ENCODE results near the gene STOML1. TPM values are rescaled to one million over a fixed set of nuclear protein-coding genes. Genes with fewer than 3 reads are reported as not detected.

STOML1 gene
- total and polyA plus RNA-seq, 10 of the 15 experiments (the other 5 are each of a cell fraction or from before 2014, with no cell fraction given): 0.14 to 13.6 (median 8.3) TPM

DNA sequence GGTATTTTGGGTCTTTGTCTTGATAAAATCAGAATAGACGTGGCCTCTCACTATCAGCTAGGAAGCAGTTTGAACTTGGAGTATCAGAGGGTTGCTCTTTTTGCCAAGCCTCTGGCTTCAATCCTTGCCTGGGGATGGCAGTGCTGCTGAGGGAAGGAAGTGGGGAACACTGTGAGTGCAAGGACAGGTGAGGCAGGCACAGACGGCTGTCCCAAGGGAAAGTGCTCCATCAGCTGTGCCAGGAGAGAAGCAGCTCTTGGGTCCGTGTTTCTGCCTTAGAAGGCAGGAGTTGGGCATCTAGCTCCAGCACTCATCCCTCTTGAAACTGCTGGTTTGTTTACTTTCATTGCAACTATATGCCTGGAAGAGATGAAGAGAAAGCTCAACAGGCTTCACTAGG is 35.6 kb upstream of the STOML1 start:
- Histone ChIP-seq H3K27ac (ENCODE audit: control insufficient read depth, insufficient read depth) (no peak overlapping the region), H3K4me2 (ENCODE audit: control insufficient read depth, insufficient read depth) (no peak overlapping the region), H3K9me3 (replicated peaks; ENCODE audit: control insufficient read depth, insufficient read depth, low read length) (no peaks in the 10 kb centered on the region), H3K36me3 (ENCODE audit: control insufficient read depth in 2 of 2, insufficient read depth in 2 of 2, low read length in 1 of 2) (peaks cover 35 to 47% of the 10 kb centered on the region in 2 experiments), H3K9ac (ENCODE audit: control insufficient read depth, insufficient read depth, low read length) (no peak overlapping the region), H3K79me2 (ENCODE audit: control insufficient read depth, insufficient read depth, low read length) (no peaks in the 10 kb centered on the region), H3K4me3 (no peak overlapping the region), H3K4me1 (ENCODE audit: control insufficient read depth, insufficient read depth, low read length) (no peaks in the 10 kb centered on the region), H4K20me1 (ENCODE audit: control insufficient read depth, insufficient read depth) (no peaks in the 10 kb centered on the region; the same call in none of the 2 replicates), H3K27me3 (replicated peaks in 1 of 2; ENCODE audit: control insufficient read depth in 2 of 2, insufficient read depth in 2 of 2, low read length in 1 of 2) (no peaks in the 10 kb centered on the region), H2AFZ (ENCODE audit: control insufficient read depth, low read depth, low read length) (no peak overlapping the region)
- in situ Hi-C loops (cut with MboI) (no loop called here), intact Hi-C loops (cut with micrococcal nuclease; ENCODE audit: unreplicated experiment) (loop anchor here (5.0 kb wide), 1 partner anchor 55 kb away; no protein-coding TSS in a partner anchor)
- POLR2A ChIA-PET: interaction anchor here (0.8 kb wide), 1 partner anchor 17 kb away, joined by 3 read pairs; no protein-coding TSS in a partner anchor
- ATAC-seq (no peak), FAIRE-seq (no peak), DNase-seq (ENCODE audit: low read depth, low spot score) (no peak)
- no TSS peak for BruUV-seq (replicated peaks)
- CTCF ChIA-PET: interaction anchor here (0.8 to 2.6 kb wide), 5 partner anchors 21 to 56 kb away, joined by 3 to 10 read pairs (median 3); no protein-coding TSS in a partner anchor
- SMC1A ChIA-PET (ENCODE audit: uncharacterized antibody, unreplicated experiment): interaction anchor here (1.5 to 2.8 kb wide), 2 partner anchors 16 to 55 kb away, joined by 4 to 6 read pairs; no protein-coding TSS in a partner anchor
- RAD21 ChIA-PET (ENCODE audit: unreplicated experiment): interaction anchor here (1.5 kb wide), 1 partner anchor 55 kb away, joined by 3 read pairs; no protein-coding TSS in a partner anchor
- TF ChIP-seq POLR2A (IDR thresholded peaks at IDR 0.05; ENCODE audit: low read depth, low read length): 0 out of 2 replicates have a peak, but pooled peaks have one; percentile 26
- no peak for TF ChIP-seq RBBP5 (conservative IDR thresholded peaks at IDR 0.05)
- TF ChIP-seq PKNOX1 (IDR thresholded peaks at IDR 0.05): no peak
- TF ChIP-seq RAD51 (IDR thresholded peaks at IDR 0.05): no peak
- no peak for TF ChIP-seq NBN (IDR thresholded peaks at IDR 0.05)
- 79% methylated on average over 3 of the region's 3 CpGs for WGBS (ENCODE audit: insufficient coverage, insufficient replicate concordance, low lambda C conversion rate, missing lambda C conversion rate)

DNA sequence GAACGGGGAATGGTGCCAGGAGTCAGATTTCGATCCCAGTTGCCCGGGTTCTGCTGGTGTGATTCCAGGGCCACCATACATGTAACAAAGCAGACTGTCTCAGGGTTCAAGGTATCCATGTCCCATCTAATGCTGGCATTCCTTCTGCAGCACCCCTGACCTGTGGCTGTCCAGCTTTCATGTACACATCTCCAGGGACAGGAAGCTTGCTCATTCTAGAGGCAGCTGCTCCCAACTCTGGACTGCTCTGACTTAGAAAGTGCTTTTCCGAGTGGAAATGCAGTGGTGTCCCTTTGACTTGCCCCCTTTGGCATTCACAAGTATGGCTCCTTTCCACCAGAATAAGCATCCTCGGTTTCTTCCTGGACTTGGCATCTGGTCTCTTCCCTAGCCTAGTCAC is 33.3 kb upstream of the STOML1 start:
- Histone ChIP-seq H3K36me3 (ENCODE audit: control insufficient read depth in 2 of 2, insufficient read depth in 2 of 2, low read length in 1 of 2) (peaks cover 32 to 36% of the 10 kb centered on the region in 2 experiments), H3K9me3 (replicated peaks; ENCODE audit: control insufficient read depth, insufficient read depth, low read length) (no peaks in the 10 kb centered on the region), H3K4me1 (ENCODE audit: control insufficient read depth, insufficient read depth, low read length) (no peaks in the 10 kb centered on the region), H3K9ac (ENCODE audit: control insufficient read depth, insufficient read depth, low read length) (no peak overlapping the region), H3K4me2 (ENCODE audit: control insufficient read depth, insufficient read depth) (no peak overlapping the region), H3K27ac (ENCODE audit: control insufficient read depth, insufficient read depth) (no peak overlapping the region), H3K79me2 (ENCODE audit: control insufficient read depth, insufficient read depth, low read length) (peaks cover 2% of the 10 kb centered on the region; the same call in 1 of the 2 replicates), H3K4me3 (no peak overlapping the region), H2AFZ (ENCODE audit: control insufficient read depth, low read depth, low read length) (no peak overlapping the region), H3K27me3 (replicated peaks in 1 of 2; ENCODE audit: control insufficient read depth in 2 of 2, insufficient read depth in 2 of 2, low read length in 1 of 2) (no peaks in the 10 kb centered on the region), H4K20me1 (ENCODE audit: control insufficient read depth, insufficient read depth) (no peaks in the 10 kb centered on the region; the same call in 1 of the 2 replicates)
- ChIA-PET SMC1A (ENCODE audit: uncharacterized antibody, unreplicated experiment) (no interaction called here), POLR2A (no interaction called here), CTCF (no interaction called here), RAD21 (ENCODE audit: unreplicated experiment) (no interaction called here)
- no peak for ATAC-seq
- no peak for DNase-seq (ENCODE audit: low read depth, low spot score)
- in situ Hi-C loops (cut with MboI) (no loop called here), intact Hi-C loops (cut with micrococcal nuclease; ENCODE audit: unreplicated experiment) (loop anchor here (5.0 kb wide), 1 partner anchor 53 kb away; no protein-coding TSS in a partner anchor)
- 95% methylated on average over 5 of the region's 5 CpGs for WGBS (ENCODE audit: insufficient coverage, insufficient replicate concordance, low lambda C conversion rate, missing lambda C conversion rate)
- no peak for FAIRE-seq
- no peak for TF ChIP-seq USF2 (IDR thresholded peaks at IDR 0.05; ENCODE audit: borderline replicate concordance, low read depth, low read length)
- TF ChIP-seq SREBF1 (IDR thresholded peaks at IDR 0.05; ENCODE audit: low read length): no peak
- TF ChIP-seq PKNOX1 (IDR thresholded peaks at IDR 0.05): no peak
- TF ChIP-seq CBX5 (IDR thresholded peaks at IDR 0.05; ENCODE audit: low read depth): no peak
- no TSS peak for BruUV-seq (replicated peaks)
